Measurements from ENCODE around the gene PCBP1.
A peak's percentile ranks its signal among the peaks of the same experiment; 100 is the strongest.
"Not testable (repeated sequence)": the region's sequence is repeated elsewhere in the genome, so short reads cannot be mapped to it uniquely, and the experiment has no call there.

PCBP1 gene

GRCh38 chr2:70128005-70128404 lies 40.7 kb downstream of the PCBP1 start:
- no peak for DNase-seq

- DNase-seq = not testable (repeated sequence)
Measured at GRCh38 chr2:70131344-70132143, 44.3 kb downstream of the PCBP1 start.

- DNase-seq = peak in 1 of 2 donors; percentile 43
Measured at GRCh38 chr2:70132244-70133126, 45.2 kb downstream of the PCBP1 start.

DNA sequence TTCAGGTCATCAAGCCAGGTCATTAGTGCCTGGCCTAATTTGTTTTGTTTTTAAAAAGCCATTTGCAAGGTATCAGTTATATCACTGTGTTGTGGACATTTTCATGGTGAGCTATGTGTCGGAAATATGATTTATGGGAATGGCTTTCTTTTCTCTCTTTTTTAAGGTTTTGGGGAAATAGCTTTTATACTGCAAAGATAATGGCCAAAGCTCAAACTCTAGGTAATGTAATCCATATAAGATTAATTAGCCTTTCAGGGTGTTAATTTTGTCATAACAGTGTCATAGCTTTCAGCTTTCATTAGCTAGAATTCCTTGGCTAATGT lies 45.8 kb downstream of the PCBP1 start:
- DNase-seq = no peak

GRCh38 chr2:70133491-70134322 lies 46.4 kb downstream of the PCBP1 start:
- no peak for DNase-seq

DNA sequence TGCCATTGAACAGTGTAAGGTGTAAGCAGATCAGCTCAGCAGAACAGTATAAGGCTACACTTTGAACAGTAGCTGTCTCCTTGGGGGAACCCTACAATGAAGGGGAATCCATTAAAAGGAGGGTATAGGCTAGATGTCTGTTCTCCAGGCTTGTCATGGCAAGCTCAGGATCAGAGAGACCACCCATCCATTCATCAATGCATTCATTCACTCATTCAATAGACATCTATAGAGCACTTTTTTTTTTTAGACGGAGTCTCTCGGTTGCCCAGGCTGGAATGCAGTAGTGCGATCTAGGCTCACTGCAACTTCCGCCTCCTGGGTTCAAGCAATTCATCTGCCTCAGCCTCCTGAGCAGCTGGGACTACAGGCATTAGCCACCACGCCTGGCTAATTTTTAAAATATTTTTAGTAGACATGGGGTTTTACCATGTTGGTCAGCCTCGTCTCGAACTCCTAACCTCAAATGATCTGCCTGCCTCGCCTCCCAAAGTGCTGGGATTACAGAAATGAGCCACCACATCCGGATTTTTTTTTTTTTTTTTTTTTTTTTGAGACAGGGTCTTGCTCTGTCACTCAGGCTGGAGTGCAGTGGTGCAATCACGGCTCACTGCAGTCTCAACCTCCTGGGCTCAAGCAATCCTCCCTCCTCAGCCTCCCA lies 47.2 kb downstream of the PCBP1 start:
- not testable (repeated sequence) for DNase-seq
